ENCODE data around the gene MUSTN1. TPM values are rescaled to one million over a fixed set of nuclear protein-coding genes. Genes with fewer than 3 reads are reported as not detected.

The MUSTN1 gene
- total RNA-seq, 4 donors from 2014 or later = 2.8 to 34.7 (median 6.4) TPM

- TF ChIP-seq, protein P1, sequence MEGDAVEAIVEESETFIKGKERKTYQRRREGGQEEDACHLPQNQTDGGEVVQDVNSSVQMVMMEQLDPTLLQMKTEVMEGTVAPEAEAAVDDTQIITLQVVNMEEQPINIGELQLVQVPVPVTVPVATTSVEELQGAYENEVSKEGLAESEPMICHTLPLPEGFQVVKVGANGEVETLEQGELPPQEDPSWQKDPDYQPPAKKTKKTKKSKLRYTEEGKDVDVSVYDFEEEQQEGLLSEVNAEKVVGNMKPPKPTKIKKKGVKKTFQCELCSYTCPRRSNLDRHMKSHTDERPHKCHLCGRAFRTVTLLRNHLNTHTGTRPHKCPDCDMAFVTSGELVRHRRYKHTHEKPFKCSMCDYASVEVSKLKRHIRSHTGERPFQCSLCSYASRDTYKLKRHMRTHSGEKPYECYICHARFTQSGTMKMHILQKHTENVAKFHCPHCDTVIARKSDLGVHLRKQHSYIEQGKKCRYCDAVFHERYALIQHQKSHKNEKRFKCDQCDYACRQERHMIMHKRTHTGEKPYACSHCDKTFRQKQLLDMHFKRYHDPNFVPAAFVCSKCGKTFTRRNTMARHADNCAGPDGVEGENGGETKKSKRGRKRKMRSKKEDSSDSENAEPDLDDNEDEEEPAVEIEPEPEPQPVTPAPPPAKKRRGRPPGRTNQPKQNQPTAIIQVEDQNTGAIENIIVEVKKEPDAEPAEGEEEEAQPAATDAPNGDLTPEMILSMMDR (IDR thresholded peaks at IDR 0.05) = no peak
- no peak for DNase-seq (ENCODE audit: low spot score)
- no peak for ATAC-seq (ENCODE audit: low FRiP score)
Observed at GRCh38 chr3:52784931-52785590, 49.8 kb downstream of the MUSTN1 start.

- DNase-seq (ENCODE audit: low spot score) (no peak), ATAC-seq (ENCODE audit: low FRiP score) (no peak)
- TF ChIP-seq, protein P1 (IDR thresholded peaks at IDR 0.05) = no peak
Observed at GRCh38 chr3:52784021-52784621, 50.7 kb downstream of the MUSTN1 start.

- TF ChIP-seq, protein P1 (IDR thresholded peaks at IDR 0.05) = no peak
- DNase-seq (ENCODE audit: low spot score) (no peak), ATAC-seq (ENCODE audit: low FRiP score) (no peak)
Observed at GRCh38 chr3:52783211-52783555, 51.6 kb downstream of the MUSTN1 start.

Small RNA genes within 50 kb of the gene (small RNA-seq; reads per million reads assigned to genes)
- gene MIR8064 (not detected), gene MUSTN1 (not detected)

Other genes with a start within 250 kb of the MUSTN1 start
- 100 to 1,000 TPM in 3 of 4 donors, 10 to 100 TPM in 1; 89.4 to 118 (median 114) TPM for gene PBRM1, start 149.1 kb downstream of the MUSTN1 start, total RNA-seq
- gene GNL3, start 149.0 kb downstream of the MUSTN1 start, total RNA-seq = 100 to 1,000 TPM in 2 of 4 donors, 10 to 100 TPM in 2; 55.8 to 371 (median 93.0) TPM
- gene GLT8D1, start 129.2 kb downstream of the MUSTN1 start, total RNA-seq = 10 to 100 TPM; 24.0 to 53.0 (median 45.4) TPM
- gene SPCS1, start 128.9 kb downstream of the MUSTN1 start, total RNA-seq = 100 to 1,000 TPM in 2 of 4 donors, 10 to 100 TPM in 2; 49.2 to 138 (median 84.9) TPM
- gene NEK4, start 64.1 kb downstream of the MUSTN1 start, total RNA-seq = 10 to 100 TPM; 16.8 to 22.0 (median 18.7) TPM
- gene ITIH1, start 57.4 kb downstream of the MUSTN1 start, total RNA-seq = under 1 TPM in 1 of 4 donors, not detected in 3; 0.94 TPM
- gene ITIH3, start 40.2 kb downstream of the MUSTN1 start, total RNA-seq = 1 to 10 TPM in 3 of 4 donors, under 1 TPM in 1; 0.93 to 2.8 (median 1.9) TPM
- 10 to 100 TPM in 1 of 4 donors, 1 to 10 TPM in 3; 1.2 to 18.8 (median 3.6) TPM for gene ITIH4, start 4.3 kb downstream of the MUSTN1 start, total RNA-seq
- gene STIMATE, start 62.5 kb upstream of the MUSTN1 start, total RNA-seq = 10 to 100 TPM; 15.1 to 34.7 (median 18.8) TPM
- 10 to 100 TPM in 1 of 4 donors, 1 to 10 TPM in 3; 6.5 to 15.3 (median 8.7) TPM for gene SFMBT1, start 211.1 kb upstream of the MUSTN1 start, total RNA-seq